Glomerular visceral epithelial cell (primary cell): ENCODE data around the gene HLA-DPB1.
A peak's percentile ranks its signal among the peaks of the same experiment; 100 is the strongest.

Source experiments
- DNase-seq: peaks from one replicate; pipeline ENCODE4 v3.0.0-alpha.2; 2016; ENCODE audit errors: extremely low spot score

HLA-DPB1 gene

GRCh38 chr6:33103776-33104175 is 28.0 kb downstream of the HLA-DPB1 start:
- no peak for DNase-seq

DNA sequence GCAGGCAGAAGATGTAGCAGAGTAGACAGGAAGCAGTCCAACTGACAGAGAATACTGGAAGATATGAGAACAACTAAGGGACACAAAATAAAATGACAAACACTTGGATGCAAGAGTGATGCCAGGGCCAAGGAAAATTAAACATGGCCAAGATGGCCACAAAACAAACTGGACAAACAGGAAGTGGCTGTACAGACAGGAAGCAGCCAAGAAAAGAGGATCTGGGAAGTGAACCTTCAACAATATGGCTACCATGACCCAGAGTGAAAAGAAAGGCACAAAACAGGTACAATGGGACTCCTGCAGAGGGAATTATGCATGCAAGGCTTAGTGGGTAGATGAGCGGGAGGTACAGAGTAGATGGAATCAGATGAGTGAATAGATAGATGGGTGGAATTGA is 29.1 kb downstream of the HLA-DPB1 start:
- no peak for DNase-seq

GRCh38 chr6:33105386-33105785 is 29.6 kb downstream of the HLA-DPB1 start:
- DNase-seq: no peak

DNA sequence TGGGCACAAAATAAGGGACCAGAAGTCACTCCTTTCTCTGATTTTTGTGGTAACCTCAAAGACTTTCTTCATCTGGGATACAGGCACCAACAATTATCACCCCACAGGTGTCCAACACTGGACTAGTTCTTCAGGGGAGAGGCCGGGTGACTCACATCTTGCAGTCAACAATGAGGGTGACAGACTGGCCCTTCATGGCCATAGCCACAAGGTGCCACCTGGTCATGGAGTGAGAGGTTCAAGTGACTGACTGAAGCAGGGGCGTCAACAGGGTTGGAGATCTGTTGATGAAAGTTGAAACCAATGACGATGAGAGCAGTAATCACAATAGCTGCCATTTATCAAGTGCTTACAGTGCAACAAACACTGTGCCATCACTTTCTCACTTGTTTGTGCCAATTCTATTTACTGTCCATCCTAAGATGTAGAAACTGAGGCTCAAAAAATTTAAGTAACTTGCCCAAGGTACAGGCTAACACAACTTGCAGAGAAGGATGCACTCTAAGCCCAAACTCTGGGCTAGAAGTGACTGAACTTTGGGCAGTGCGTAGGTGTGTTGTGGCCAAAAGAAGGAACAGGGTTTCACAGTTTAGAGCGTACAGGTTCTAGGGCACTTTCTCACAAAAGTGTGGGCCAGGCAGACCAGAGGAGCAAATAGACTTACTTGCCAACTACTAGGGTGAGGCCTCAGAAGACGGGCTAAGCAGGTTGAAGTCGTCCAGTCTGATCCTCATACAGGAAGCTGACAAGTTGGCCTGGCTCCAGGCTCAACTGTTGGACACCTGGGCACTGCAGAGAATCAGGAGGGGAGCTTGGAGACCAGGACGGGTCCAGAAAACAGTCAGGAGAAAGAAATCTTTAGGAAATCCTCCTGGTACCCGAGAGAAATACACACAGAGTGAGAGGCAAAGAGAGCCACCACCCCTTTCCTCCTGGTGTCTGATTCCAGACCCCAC is 30.4 kb downstream of the HLA-DPB1 start:
- DNase-seq: no peak

DNA sequence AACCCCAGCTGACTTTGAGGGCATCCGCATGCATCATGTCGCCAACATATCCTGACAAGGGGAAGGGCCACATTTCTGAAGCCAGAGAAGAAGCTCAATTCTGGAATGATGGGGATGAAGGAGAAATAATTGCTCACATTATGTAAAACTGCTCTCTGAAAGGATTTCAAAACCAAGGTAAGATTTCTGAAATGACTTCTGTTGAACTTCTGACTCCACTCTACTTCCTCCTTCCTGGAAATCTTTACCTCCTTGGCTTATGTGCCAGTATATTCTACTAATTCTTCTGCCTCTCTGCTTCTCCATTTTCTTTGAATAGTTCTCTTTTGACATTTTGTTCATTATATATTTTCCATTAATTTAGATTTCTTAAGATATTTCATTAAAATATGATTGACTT is 31.9 kb downstream of the HLA-DPB1 start:
- DNase-seq: no peak

GRCh38 chr6:33108307-33108706 is 32.5 kb downstream of the HLA-DPB1 start:
- no peak for DNase-seq

GRCh38 chr6:33112148-33112547 is 36.4 kb downstream of the HLA-DPB1 start:
- DNase-seq: peak; percentile 37

GRCh38 chr6:33113755-33114154 is 38.0 kb downstream of the HLA-DPB1 start:
- no peak for DNase-seq

DNA sequence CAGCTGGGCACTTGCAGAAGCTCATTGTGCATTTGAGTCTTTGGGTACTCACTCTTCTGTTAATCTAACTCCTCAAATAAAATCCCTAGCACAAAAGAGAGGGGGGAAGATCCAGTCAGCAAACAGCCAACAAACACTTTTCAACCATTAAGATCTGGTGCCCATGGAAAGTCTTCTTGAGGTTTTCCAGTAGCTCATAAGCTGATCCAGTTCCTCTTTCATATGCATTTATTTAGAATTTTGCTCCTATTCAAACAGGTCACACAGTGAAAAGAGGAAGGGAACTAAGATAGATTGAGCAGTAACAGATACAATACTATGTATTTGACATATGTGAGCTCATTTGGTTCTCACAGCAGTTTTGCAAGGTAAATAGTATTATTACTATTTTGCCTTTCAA is 38.6 kb downstream of the HLA-DPB1 start:
- no peak for DNase-seq

DNA sequence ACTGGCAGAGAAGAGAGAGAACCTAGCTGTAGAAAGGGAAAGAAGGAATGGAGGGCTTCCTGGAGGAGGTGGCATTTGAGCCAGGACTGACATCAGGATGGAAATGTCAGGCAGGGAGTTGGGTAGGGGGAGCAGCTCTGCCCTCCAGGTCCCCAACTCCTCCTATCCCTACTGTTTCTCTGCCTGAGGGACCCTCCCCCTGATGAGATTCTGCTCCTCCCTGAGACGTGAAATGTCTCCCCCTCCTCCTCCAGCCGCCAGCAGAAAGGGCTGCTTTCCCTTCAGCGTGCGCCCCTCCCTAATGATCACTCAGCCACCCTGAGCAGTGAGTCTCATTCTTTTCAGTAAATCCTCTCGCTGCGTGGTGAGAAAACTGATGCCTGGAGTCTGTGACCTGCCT is 40.6 kb downstream of the HLA-DPB1 start:
- DNase-seq: no peak

- DNase-seq: no peak
These were observed 41.3 kb downstream of the HLA-DPB1 start for GRCh38 chr6:33116841-33117711.

DNA sequence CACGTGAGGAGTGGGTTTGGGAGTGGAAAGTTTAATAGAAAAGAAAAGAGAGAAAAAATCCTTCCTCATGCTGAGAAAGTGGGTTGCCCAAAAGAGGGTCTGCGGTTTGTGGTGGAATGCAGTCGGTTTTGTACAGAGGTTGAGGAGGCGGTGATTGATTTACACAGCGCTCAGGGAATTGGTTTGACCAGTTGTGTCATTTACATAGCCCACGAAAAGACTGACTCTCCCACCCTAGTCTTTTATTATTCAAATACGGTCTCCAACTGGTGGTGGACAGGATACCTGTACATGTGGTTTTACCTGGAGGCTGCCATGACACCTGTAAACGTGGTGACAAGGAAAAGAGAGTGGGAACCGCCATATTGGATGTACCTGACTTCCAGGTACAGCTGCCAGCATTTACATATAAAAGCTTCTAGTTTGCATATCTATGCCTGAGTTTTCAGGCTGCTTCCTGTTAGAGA is 42.1 kb downstream of the HLA-DPB1 start:
- DNase-seq: no peak

DNA sequence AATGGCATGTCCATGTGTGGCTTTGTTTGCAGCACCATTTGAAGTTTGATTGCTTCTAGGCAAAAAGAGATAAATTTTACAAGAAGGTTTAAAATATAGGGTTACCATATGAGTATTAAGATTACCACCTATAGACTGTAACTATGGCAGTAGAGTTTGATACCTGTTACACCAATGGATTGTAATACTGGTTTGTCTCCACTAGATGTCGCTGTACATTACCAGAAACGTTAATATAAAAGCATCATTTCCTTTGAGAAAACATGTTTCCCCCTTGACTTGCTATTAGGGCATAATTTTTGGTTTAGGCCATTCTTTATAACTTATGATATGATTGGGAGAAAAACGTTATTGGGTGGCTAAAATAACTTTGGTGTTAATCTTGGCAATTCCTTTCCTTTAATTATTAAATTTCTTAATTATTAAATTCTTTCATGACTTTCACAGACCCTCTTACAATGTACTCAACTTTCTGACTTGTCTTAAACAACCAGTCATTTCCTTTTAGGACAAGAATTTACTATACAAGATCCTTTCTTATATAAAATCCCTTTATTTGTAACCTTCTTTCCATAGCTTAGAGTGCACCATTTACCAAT is 42.8 kb downstream of the HLA-DPB1 start:
- DNase-seq: peak; percentile 62

GRCh38 chr6:33120001-33120400 is 44.2 kb downstream of the HLA-DPB1 start:
- DNase-seq: no peak

- no peak for DNase-seq
These were observed 47.4 kb downstream of the HLA-DPB1 start for GRCh38 chr6:33123181-33123580.

GRCh38 chr6:33123732-33124524 is 48.1 kb downstream of the HLA-DPB1 start:
- peak; percentile 25 for DNase-seq

DNA sequence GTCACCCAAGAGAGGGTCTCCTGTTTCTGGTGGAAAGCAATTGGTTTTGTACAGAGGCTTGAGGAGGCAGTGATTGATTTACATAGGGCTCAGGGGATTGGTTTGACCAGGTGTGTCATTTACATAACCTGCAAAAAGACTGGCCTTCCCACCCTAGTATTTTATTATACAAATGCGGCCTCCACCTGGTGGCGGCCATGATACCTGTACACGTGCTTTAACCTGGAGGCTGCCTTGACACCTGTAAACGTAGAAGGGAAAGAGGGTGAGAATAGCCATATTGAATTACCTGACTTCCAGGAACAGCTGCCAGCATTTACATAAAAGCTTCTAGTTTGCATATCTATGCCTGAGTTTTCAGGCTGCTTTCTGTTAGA is 48.7 kb downstream of the HLA-DPB1 start:
- no peak for DNase-seq

- DNase-seq: no peak
These were observed 49.2 kb downstream of the HLA-DPB1 start for GRCh38 chr6:33124947-33125346.

DNA sequence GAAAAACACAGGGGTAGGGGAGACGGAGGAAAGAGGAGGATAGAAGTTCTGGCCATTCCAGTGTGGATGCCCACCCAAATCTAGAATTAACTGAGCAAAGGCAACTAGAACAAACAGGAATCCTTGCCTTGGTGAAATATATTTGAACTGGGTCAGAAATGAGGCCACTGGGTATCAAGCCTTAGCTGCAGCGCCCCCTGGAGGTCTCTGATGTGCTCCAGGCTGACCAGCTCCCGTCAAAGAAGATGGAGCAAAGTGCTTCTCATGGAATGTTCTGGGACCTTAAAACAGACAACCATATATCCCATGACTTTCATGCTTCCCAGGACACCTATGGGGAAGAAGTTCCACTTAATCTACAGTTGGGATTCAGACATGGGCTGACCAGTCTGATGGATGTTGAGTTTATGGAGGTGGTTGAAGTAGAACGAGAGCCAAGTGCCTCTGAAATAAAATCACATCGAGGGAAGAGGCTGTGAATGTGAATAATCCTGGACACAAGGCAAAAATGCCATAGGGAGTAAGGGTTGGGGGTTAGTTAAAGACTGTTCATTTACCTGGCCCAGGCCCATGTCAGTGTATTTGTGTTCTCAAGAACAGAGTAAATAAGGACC is 50.4 kb downstream of the HLA-DPB1 start:
- DNase-seq: peak; percentile 12

GRCh38 chr6:33128318-33128717 is 52.5 kb downstream of the HLA-DPB1 start:
- no peak for DNase-seq

DNA sequence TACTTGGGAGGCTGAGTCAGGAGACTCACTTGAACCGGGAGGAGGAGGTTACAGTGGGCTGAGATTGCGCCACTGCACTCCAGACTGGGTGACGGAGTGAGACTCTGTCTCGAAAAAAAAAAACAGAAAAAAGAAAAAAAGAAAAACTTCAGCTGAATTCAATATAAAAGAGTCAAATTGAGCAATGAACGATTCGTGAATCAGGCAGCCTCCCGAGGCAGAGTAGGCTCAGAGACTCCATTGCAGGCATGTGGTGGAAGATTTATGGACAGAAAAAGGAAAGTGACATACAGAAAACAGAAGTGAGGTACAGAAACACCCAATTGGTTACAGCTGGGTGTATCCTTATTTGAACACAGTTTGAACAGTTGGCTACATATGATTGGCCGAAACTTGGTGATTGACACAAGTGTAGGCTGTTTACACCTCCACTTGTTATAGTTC is 56.3 kb downstream of the HLA-DPB1 start:
- DNase-seq: no peak
